OCI-M2 (cell line): ENCODE results near the gene PEX1.
"Not testable (repeated sequence)": the region's sequence is repeated elsewhere in the genome, so short reads cannot be mapped to it uniquely, and the experiment has no call there.

Source experiments
- DNase-seq: peaks from one replicate; lab custom pipeline; 2025; ENCODE audit not compliant: unreplicated experiment; lab: John Stamatoyannopoulos, UW

Gene PEX1

GRCh38 chr7:92528188-92528957 is at the start of gene PEX1, which contains the start of gene RBM48:
TSS of gene PEX1 (minus strand) at chr7:92528520. CDS start at chr7:92528435, 85 bp downstream.
TSS of gene RBM48 (plus strand) at chr7:92528795. CDS start at chr7:92528814, 19 bp downstream.
- peak; percentile 86 for DNase-seq

- no peak for DNase-seq
Measured at GRCh38 chr7:92576296-92576695, 48.0 kb upstream of the PEX1 start.

- no peak for DNase-seq
Measured at GRCh38 chr7:92569137-92569536, 40.8 kb upstream of the PEX1 start.

- DNase-seq = no peak
Measured at GRCh38 chr7:92567460-92567859, 39.1 kb upstream of the PEX1 start.

GRCh38 chr7:92563345-92563744 is 35.0 kb upstream of the PEX1 start:
- DNase-seq = no peak

- no peak for DNase-seq
Measured at GRCh38 chr7:92560602-92561001, 32.3 kb upstream of the PEX1 start.

GRCh38 chr7:92557808-92558362 is 29.6 kb upstream of the PEX1 start:
- DNase-seq = no peak

GRCh38 chr7:92557249-92557648 is 28.9 kb upstream of the PEX1 start:
- no peak for DNase-seq

- DNase-seq = no peak
Measured at GRCh38 chr7:92550194-92550593, 21.9 kb upstream of the PEX1 start.

- DNase-seq = no peak
Measured at GRCh38 chr7:92547579-92547978, 19.3 kb upstream of the PEX1 start.

GRCh38 chr7:92546856-92547497 is 18.7 kb upstream of the PEX1 start:
- no peak for DNase-seq

GRCh38 chr7:92545116-92545515 is 16.8 kb upstream of the PEX1 start:
- DNase-seq = not testable (repeated sequence)

- not testable (repeated sequence) for DNase-seq
Measured at GRCh38 chr7:92543542-92543941, 15.2 kb upstream of the PEX1 start.

- DNase-seq = no peak
Measured at GRCh38 chr7:92534572-92534971, 6.3 kb upstream of the PEX1 start.

GRCh38 chr7:92528958-92529264 is 591 bp upstream of the PEX1 start:
- no peak for DNase-seq

GRCh38 chr7:92527300-92528187 is 776 bp downstream of the PEX1 start:
- peak; percentile 3 for DNase-seq

GRCh38 chr7:92523110-92523509 is 5.2 kb downstream of the PEX1 start:
- DNase-seq = no peak

GRCh38 chr7:92520024-92520423 is 8.3 kb downstream of the PEX1 start:
- no peak for DNase-seq

GRCh38 chr7:92517631-92518030 is 10.7 kb downstream of the PEX1 start:
- no peak for DNase-seq

GRCh38 chr7:92513167-92513902 is 15.0 kb downstream of the PEX1 start:
- DNase-seq = no peak

GRCh38 chr7:92508946-92509345 is 19.4 kb downstream of the PEX1 start:
- DNase-seq = no peak
